NB4 (cell line): ENCODE data around the gene CPZ.

ENCODE experiments used
- POLR2A ChIP-seq: IDR thresholded peaks from 2 replicates; pipeline ENCODE4 v1.6.1; 2011; ENCODE audit warnings: mild to moderate bottlenecking; ENCODE audit not compliant: insufficient read length; ENCODE audit errors: extremely low read depth
- TF ChIP-seq, protein P1 (sequence below): IDR thresholded peaks from one replicate; pipeline ENCODE4 v1.5.1; 2012; ENCODE audit warnings: low read depth, low read length

DNA sequence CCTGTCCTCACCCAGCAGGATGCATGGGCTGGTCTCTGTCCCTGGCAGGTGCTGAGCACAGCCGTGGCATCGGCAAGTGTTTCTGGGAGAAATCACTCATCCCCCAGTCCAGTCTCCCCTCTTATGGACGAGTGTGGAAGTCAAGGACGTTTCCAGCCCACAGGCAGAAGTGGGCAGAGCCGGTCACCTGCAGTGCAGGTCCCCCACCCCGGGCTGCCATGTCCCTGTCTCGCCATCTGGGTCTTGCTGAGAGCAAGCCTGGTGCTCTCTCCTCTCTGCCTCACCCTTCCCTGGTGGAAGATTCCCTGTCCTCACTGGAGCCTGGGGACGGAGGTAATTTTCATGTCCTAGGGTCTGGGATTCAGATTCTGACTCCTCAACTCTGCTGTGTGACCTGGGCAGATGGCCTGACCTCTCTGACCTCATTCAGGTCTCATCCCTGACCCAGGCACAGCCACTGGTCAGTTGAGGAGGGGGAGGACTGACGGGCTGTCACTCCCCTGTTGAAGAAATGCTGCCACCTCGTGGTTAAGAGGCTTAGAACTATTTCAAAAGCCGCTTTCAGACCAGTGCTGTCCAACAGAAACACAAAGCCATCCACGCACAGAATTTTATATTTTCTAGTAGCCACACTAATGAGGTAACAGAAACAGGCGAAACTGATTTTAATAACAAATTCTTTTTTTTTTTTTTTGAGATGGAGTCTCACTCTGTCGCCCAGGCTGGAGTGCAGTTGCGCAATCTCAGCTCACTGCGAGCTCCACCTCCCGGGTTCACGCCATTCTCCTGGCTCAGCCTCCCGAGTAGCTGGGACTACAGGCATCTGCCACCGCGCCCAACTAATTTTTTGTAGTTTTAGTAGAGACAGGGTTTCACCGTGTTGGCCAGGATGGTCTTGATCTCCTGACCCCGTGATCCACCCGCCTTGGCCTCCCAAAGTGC is 1.8 kb downstream of the CPZ start:
- TF ChIP-seq, protein P1, sequence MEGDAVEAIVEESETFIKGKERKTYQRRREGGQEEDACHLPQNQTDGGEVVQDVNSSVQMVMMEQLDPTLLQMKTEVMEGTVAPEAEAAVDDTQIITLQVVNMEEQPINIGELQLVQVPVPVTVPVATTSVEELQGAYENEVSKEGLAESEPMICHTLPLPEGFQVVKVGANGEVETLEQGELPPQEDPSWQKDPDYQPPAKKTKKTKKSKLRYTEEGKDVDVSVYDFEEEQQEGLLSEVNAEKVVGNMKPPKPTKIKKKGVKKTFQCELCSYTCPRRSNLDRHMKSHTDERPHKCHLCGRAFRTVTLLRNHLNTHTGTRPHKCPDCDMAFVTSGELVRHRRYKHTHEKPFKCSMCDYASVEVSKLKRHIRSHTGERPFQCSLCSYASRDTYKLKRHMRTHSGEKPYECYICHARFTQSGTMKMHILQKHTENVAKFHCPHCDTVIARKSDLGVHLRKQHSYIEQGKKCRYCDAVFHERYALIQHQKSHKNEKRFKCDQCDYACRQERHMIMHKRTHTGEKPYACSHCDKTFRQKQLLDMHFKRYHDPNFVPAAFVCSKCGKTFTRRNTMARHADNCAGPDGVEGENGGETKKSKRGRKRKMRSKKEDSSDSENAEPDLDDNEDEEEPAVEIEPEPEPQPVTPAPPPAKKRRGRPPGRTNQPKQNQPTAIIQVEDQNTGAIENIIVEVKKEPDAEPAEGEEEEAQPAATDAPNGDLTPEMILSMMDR: peak; percentile 74
- TF ChIP-seq POLR2A: no peak
